NCI-H146 treated with DMSO at 0.1 percent for 48 hours (cell line): ENCODE measurements around the gene IMMP2L.
"Not testable (repeated sequence)": the region's sequence is repeated elsewhere in the genome, so short reads cannot be mapped to it uniquely, and the experiment has no call there.

Experiments
- DNase-seq: peaks from one replicate; lab custom pipeline; 2025; ENCODE audit not compliant: unreplicated experiment; lab: John Stamatoyannopoulos, UW

Gene IMMP2L

DNA sequence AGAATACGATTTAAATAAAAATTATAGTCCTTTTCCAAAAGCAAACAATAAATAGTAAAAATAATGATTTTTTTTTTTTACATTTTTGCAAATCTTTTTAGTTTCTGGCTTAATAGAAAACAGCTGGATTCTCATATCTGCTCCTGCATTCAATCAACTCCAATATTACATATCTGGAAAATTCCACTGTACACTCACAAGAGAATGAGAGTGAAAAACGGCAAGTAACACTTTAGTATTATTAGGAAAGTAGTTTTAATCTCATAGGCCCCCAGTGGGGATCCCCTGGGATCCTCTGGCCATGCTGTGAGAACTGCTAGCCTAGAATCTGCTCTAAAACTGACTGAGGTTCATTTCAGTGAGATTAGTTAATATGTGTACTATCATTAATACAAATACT lies 599.9 kb downstream of the IMMP2L start:
- no peak for DNase-seq

GRCh38 chr7:110960811-110961210 lies 601.5 kb downstream of the IMMP2L start:
- no peak for DNase-seq

DNA sequence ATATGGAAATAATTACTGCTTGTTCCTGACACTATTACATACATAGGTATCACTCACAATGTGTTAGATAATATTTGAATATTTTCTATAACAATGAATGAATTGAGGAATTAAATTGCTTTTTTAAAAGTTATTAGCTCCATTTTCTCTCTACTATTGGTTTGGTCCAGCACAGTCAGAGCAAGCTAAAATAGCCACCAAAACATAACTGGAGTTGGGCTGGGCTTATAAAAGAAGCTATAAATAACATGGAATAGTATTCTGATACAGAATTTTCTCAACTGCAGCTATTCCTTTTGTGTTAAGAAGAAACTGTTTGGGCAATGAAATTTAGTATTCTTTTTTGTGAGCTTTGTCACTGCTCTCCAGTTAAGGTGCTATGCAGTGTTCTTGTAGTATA lies 614.0 kb downstream of the IMMP2L start:
- DNase-seq, result no peak

- no peak for DNase-seq
These were observed 614.9 kb downstream of the IMMP2L start for GRCh38 chr7:110947408-110947807.

- no peak for DNase-seq
These were observed 617.2 kb downstream of the IMMP2L start for GRCh38 chr7:110944966-110945644.

- no peak for DNase-seq
These were observed 617.8 kb downstream of the IMMP2L start for GRCh38 chr7:110944448-110944847.

DNA sequence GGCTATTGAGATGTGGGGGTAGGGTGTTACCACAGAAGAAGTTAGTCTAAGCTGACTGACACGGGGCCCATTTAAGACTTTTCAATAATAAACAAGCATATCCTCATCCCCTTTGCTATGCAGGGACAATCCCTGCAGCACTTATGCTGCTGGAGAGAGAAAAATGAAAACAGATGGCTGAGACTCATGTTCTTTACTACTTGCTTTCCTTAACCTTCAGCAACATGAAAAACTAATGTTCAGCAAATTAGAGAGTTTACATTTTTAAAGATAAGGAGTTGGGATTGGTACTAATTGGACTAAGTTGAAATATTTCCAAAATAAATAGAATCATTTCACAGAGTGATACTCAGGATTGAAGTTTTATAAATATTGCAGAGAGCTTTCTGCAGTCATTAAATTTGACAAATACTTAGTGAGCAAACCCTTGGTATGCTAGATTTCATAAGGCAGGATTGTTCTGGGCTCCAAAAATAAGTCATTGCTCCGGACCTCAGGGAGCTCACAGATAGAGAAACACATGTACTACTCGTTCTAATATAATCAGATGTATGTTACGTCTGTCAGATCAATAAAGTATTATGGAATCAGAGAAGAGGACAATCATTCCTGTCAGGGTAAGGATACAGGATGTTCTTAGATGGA lies 618.5 kb downstream of the IMMP2L start:
- DNase-seq, result no peak

- no peak for DNase-seq
These were observed 620.9 kb downstream of the IMMP2L start for GRCh38 chr7:110941385-110941784.

DNA sequence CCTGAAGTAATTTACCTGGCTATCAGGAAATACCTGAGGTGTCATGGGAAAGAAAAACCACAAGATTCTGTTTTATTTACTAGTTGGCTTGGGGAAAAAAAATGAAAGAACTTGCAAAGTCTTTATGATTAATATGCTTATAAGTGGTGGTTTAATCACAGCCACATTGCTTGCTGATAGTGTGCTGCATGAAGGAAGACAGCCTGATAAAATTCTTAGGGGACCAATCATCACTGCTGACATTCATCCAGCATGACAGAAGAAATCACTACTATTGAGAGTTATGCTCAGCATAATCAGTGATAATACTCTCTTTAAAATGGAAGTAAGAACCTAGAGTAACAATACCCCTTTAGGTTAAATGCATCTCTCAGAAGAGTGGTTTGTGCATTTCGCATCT lies 621.5 kb downstream of the IMMP2L start:
- no peak for DNase-seq

DNA sequence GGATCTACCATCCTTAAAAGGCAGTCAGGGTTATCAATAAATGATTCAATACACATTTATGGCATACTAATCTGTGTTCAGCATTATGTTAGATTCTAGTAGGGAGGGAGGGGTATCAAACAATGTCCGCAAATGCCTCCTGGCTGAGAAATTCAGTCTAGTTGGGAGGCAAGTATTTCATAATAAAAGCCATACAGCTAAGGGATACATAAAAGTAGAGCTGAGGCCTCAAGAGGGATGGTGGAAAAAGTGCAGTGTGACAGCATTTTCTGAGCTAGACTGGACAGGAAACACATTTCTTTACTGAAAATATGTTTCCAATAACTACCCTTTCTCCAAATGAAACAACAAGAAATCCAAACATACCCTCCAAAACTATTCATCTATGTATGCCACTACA lies 624.1 kb downstream of the IMMP2L start:
- no peak for DNase-seq

DNA sequence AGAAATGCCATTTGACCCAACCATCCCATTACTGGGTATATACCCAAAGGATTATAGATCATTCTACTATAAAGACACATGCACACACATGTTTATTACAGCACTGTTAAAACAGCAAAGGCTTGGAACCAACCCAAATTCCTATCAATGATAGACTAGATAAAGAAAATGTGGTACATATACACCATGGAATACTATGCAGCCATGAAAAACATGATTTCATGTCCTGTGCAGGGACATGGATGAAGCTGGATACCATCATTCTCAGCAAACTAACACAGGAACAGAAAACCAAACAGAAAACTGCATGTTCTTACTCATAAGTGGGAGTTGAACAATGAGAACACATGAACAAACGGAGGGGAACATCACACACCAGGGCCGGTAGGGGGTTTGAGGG lies 625.6 kb downstream of the IMMP2L start:
- not testable (repeated sequence) for DNase-seq

DNA sequence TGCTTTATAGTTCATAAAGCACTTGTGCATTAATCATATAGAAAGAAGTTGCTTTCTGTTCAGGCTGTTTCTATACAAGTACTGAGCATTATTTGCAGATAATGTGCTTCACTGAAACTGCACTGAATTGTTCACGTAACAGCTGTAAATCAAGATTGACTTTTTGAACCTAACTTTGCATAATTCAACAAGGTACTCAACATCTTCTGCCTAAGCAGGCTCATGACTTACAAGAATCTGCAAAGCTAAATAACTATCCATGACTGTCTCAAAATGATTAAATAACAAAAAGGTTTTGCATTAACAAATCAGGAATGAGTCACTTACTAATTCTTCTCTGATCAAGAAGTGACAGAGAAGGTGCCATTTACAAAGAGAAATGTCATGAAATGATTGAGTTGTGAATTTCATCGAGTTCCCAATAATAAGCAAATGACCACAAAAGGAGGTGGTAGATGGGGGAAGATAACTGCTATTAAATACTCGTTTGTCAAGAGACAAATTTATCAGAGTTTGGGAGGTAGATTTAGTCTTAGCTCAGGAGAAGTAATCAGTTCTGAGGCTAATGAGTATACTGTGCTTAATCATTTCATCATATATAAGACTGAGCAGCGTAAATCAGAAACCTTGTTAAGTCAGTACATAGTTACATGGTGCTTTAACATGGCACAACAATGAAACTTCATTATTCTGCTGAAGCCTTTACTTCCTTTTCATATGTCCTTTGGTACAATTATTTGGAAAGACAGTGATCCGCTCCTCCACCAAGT lies 632.6 kb downstream of the IMMP2L start:
- DNase-seq, result no peak

DNA sequence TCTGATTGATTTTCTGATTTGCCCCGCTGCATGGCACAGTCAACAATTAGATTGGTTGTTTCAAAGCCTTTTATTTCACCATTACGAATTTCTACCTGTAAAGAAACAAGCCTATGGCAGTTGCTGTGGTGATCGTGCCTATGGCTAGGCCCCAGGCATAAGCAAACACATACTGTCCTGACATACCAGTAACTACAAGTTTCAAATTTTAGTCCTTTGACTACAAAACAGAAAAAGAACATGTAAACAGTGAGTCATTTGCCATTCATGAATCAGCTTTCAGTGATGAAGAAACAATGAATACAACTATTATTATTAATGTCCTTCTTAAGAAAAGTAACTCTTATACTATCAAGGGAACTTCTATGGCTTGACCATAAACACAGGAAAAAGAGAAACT lies 639.4 kb downstream of the IMMP2L start:
- DNase-seq, result no peak

- DNase-seq, result no peak
These were observed 640.6 kb downstream of the IMMP2L start for GRCh38 chr7:110921595-110922151.

DNA sequence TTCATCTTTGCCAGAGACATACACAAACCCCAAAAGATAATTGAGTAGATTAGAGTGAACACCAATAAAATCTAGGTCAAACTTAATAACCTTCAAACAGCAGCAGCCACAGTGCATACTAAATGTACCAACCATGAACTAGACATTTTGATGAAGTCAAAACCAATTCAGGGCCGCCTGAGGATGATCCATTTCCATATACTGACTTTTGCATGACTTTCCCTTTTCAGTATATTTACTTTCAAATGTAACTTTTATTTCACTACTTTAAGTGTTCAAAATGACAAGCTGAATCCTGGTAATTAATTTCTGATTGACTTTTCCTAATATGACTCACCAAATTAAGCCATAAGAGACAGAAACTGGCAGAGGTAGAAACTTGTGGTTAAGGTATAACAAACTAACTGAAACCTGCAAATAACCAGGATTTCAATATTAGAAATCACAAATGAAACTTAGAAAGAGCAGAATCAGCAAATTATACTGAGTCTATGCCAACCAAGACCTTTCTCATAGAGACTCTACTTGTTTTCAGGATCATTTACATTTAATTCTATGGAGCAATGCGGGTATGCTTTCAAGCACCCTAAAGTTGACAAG lies 643.2 kb downstream of the IMMP2L start:
- no peak for DNase-seq

DNA sequence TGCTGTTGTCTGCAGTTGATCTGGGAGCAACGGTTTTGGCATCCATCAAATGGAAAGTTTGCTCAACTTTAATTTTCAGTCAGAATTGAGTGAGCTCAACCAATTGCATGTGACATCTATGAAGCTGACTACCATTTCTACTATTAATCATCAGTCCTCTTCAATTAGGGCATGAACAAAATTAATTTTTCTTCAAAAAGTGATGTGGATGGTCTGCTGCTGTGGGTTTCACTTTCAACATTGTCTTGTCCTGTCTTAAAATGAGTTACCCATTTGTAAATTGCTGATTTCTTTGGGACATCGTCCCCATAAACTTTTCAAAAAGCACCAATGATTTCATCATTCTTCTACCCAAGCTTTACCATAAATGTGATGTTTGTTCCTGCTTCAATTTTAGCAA lies 648.0 kb downstream of the IMMP2L start:
- no peak for DNase-seq

GRCh38 chr7:110911632-110912031 lies 650.7 kb downstream of the IMMP2L start:
- DNase-seq, result no peak

DNA sequence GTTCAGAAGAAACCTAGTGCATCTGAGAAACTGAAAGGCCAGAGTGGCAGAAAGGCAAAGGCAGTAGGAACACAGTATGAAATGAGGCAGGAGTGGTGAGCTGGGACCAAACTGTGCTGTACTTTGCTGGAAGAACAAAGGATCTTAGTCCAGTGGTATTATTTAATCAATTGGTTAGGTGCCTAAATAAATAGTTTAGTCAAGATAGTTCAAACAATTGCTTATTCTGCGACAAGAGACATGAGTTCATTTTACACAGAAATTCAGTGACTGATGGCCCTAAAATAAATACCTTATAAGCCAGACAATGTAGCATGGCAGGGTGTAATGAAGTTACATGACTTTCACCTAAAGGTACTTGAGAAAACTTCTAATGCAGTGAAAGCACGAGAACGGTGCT lies 653.2 kb downstream of the IMMP2L start:
- DNase-seq, result no peak

GRCh38 chr7:110905773-110906566 lies 656.3 kb downstream of the IMMP2L start:
- DNase-seq, result no peak

- no peak for DNase-seq
These were observed 663.8 kb downstream of the IMMP2L start for GRCh38 chr7:110898516-110898915.

DNA sequence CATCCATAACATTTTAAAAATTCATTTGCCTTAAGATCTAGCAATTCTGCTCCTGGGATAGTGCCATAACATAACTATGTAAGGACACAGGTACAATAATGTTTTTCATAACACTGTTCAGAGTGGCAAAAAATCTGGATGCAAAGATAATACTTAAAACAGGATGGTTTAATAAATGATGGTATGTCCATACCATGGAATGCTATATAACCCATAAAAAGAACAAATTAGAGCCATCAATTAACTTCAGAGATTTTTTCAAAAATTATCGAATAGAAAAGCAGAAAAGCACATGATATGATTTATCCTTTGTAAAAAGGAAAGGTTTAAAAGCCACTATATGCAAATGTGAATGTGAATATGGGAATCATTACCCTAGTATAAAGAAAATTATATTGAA lies 664.8 kb downstream of the IMMP2L start:
- no peak for DNase-seq
